DOHH2 (cell line): ENCODE data around the gene TMEM88.

ENCODE experiments used
- H3F3A ChIP-seq: fragments of 200-600 bp; sonication (generic), shearing (Covaris generic); 2 replicates; pipeline ENCODE4 v1.6.0; 2016; ENCODE audit warnings: antibody characterized with exemption, mild to moderate bottlenecking; ENCODE audit not compliant: control insufficient read depth, insufficient read depth
- H3K27ac ChIP-seq: fragments of 200-600 bp; sonication (generic); 2 replicates; pipeline ENCODE4 v1.5.1; 2014; ENCODE audit warnings: low read depth, mild to moderate bottlenecking, low read length, moderate library complexity
- H3K27me3 ChIP-seq: fragments of 200-600 bp; sonication (generic); 2 replicates; pipeline ENCODE4 v1.6.1; 2014; ENCODE audit warnings: mild to moderate bottlenecking, low read length, mixed read lengths; ENCODE audit not compliant: control insufficient read depth
- H3K36me3 ChIP-seq: fragments of 200-600 bp; sonication (generic); 2 replicates; pipeline ENCODE4 v1.6.1; 2014; ENCODE audit warnings: mild to moderate bottlenecking, low read length, moderate library complexity, mixed read lengths; ENCODE audit not compliant: control insufficient read depth
- H3K4me1 ChIP-seq: fragments of 200-600 bp; sonication (generic); 2 replicates; pipeline ENCODE4 v1.6.1; 2014; ENCODE audit warnings: mild to moderate bottlenecking, low read length, mixed read lengths; ENCODE audit not compliant: control insufficient read depth
- H3K4me2 ChIP-seq: fragments of 200-600 bp; sonication (generic); 2 replicates; pipeline ENCODE4 v1.6.0; 2014; ENCODE audit warnings: mild to moderate bottlenecking, low read length, moderate library complexity
- H3K4me3 ChIP-seq: fragments of 200-600 bp; sonication (generic); 2 replicates; pipeline ENCODE4 v1.5.1; 2014; ENCODE audit warnings: mild to moderate bottlenecking, low read length, mixed read lengths
- H3K79me2 ChIP-seq: fragments of 200-600 bp; sonication (generic); 2 replicates; pipeline ENCODE4 v1.6.1; 2014; ENCODE audit warnings: mild to moderate bottlenecking, low read length, mixed read lengths; ENCODE audit not compliant: control insufficient read depth
- H3K9me2 ChIP-seq: fragments of 200-600 bp; sonication (generic); replicated peaks from 2 replicates; pipeline ENCODE4 v1.6.1; 2014; ENCODE audit warnings: mild to moderate bottlenecking, low read length, mixed read lengths; ENCODE audit not compliant: control insufficient read depth
- H3K9me3 ChIP-seq: fragments of 200-600 bp; sonication (generic); 2 replicates; pipeline ENCODE4 v1.6.1; 2014; ENCODE audit warnings: antibody characterized with exemption, low read length, mixed read lengths; ENCODE audit not compliant: control insufficient read depth, insufficient read depth
- H4K20me1 ChIP-seq: fragments of 200-600 bp; sonication (generic); 2 replicates; pipeline ENCODE4 v1.6.0; 2014; ENCODE audit warnings: low read depth, mild to moderate bottlenecking, antibody characterized with exemption, low read length, moderate library complexity; ENCODE audit not compliant: control insufficient read depth, insufficient read depth
- CTCF ChIP-seq: fragments of 200-600 bp; sonication (generic); IDR thresholded peaks from one replicate; pipeline ENCODE4 v1.5.1; 2014; ENCODE audit warnings: antibody characterized with exemption, mild to moderate bottlenecking, low read depth, low read length; ENCODE audit not compliant: poor library complexity, severe bottlenecking
- EZH2phosphoT487 ChIP-seq: fragments of 200-600 bp; sonication (generic); IDR thresholded peaks from 2 replicates; pipeline ENCODE4 v1.6.1; 2017; ENCODE audit warnings: borderline replicate concordance, mild to moderate bottlenecking, antibody characterized with exemption, low read length, moderate library complexity, mixed read lengths

Gene TMEM88

GRCh38 chr17:7878234-7878633 lies 23.4 kb downstream of the TMEM88 start:
- H3K9me2 ChIP-seq, result no peaks in the 10 kb centered on the region
- TF ChIP-seq CTCF (no peak), EZH2phosphoT487 (no peak)
- H3F3A ChIP-seq, result peaks cover 32% of the 10 kb centered on the region
- H3K9me3 ChIP-seq, result no peaks in the 10 kb centered on the region
- H3K27me3 ChIP-seq, result no peaks in the 10 kb centered on the region
- no peak overlapping the region for H3K27ac ChIP-seq
- H4K20me1 ChIP-seq, result no peaks in the 10 kb centered on the region
- no peak overlapping the region for H3K4me3 ChIP-seq
- peaks cover 49% of the 10 kb centered on the region for H3K4me1 ChIP-seq
- no peak overlapping the region for H3K4me2 ChIP-seq
- H3K79me2 ChIP-seq, result peaks cover 30% of the 10 kb centered on the region
- peaks cover 82% of the 10 kb centered on the region for H3K36me3 ChIP-seq

- no peaks in the 10 kb centered on the region for H4K20me1 ChIP-seq
- peak overlapping the region; percentile 75 for H3K4me3 ChIP-seq
- H3K9me3 ChIP-seq, result no peaks in the 10 kb centered on the region
- peaks cover 40% of the 10 kb centered on the region for H3F3A ChIP-seq
- H3K4me1 ChIP-seq, result peaks cover 58% of the 10 kb centered on the region
- no peaks in the 10 kb centered on the region for H3K27me3 ChIP-seq
- H3K27ac ChIP-seq, result peak overlapping the region; percentile 87
- H3K79me2 ChIP-seq, result peaks cover 40% of the 10 kb centered on the region
- H3K4me2 ChIP-seq, result peak overlapping the region; percentile 96
- TF ChIP-seq EZH2phosphoT487, result no peak
- TF ChIP-seq CTCF, result no peak
- H3K9me2 ChIP-seq, result no peaks in the 10 kb centered on the region
- peaks cover 69% of the 10 kb centered on the region for H3K36me3 ChIP-seq
Observed at GRCh38 chr17:7880076-7880868, 25.4 kb downstream of the TMEM88 start.

- Histone ChIP-seq H3K4me2 (peak overlapping the region; percentile 96), H3K9me2 (no peaks in the 10 kb centered on the region), H3K79me2 (peaks cover 52% of the 10 kb centered on the region), H3K27ac (peak overlapping the region; percentile 87), H3K4me1 (peaks cover 56% of the 10 kb centered on the region), H4K20me1 (no peaks in the 10 kb centered on the region), H3K36me3 (peaks cover 68% of the 10 kb centered on the region), H3K9me3 (no peaks in the 10 kb centered on the region), H3K4me3 (peak overlapping the region; percentile 75), H3K27me3 (no peaks in the 10 kb centered on the region), H3F3A (peaks cover 43% of the 10 kb centered on the region)
- TF ChIP-seq CTCF, result no peak
- TF ChIP-seq EZH2phosphoT487, result no peak
Observed at GRCh38 chr17:7881276-7882054, 26.6 kb downstream of the TMEM88 start.
